Loucy (cell line): ENCODE results near the gene INS.

ENCODE experiments used
- H2AFZ ChIP-seq: fragments of 200-600 bp; sonication (generic); 2 replicates; pipeline ENCODE4 v1.6.0; 2016; ENCODE audit warnings: antibody characterized with exemption, mild to moderate bottlenecking, low read length, moderate library complexity
- H3F3A ChIP-seq: fragments of 200-600 bp; 2 replicates; pipeline ENCODE4 v1.6.0; 2016; ENCODE audit warnings: antibody characterized with exemption, low read depth, mild to moderate bottlenecking
- H3K27me3 ChIP-seq: fragments of 200-600 bp; sonication (generic); 2 replicates; pipeline ENCODE4 v1.6.1; 2014; ENCODE audit warnings: low read length, mild to moderate bottlenecking; ENCODE audit not compliant: insufficient read depth, poor library complexity, severe bottlenecking
- H3K36me3 ChIP-seq: fragments of 200-600 bp; sonication (generic); 2 replicates; pipeline ENCODE4 v1.6.1; 2016; ENCODE audit warnings: low read length; ENCODE audit not compliant: insufficient read depth
- H3K4me1 ChIP-seq: fragments of 200-600 bp; sonication (generic); 2 replicates; pipeline ENCODE4 v1.5.1; 2014; ENCODE audit warnings: low read length, mild to moderate bottlenecking; ENCODE audit not compliant: insufficient read depth, poor library complexity, severe bottlenecking
- H3K4me2 ChIP-seq: fragments of 200-600 bp; sonication (generic); 2 replicates; pipeline ENCODE4 v1.6.0; 2014; ENCODE audit warnings: antibody characterized with exemption, low read length, low read depth, mild to moderate bottlenecking; ENCODE audit not compliant: poor library complexity, severe bottlenecking
- H3K4me3 ChIP-seq: fragments of 200-600 bp; sonication (generic); 2 replicates; pipeline ENCODE4 v1.5.1; 2014; ENCODE audit warnings: low read length, mild to moderate bottlenecking, mixed read lengths; ENCODE audit not compliant: poor library complexity, severe bottlenecking
- H3K79me2 ChIP-seq: fragments of 200-600 bp; sonication (generic); 2 replicates; pipeline ENCODE4 v1.6.1; 2014; ENCODE audit warnings: low read length; ENCODE audit not compliant: insufficient read depth
- H3K9ac ChIP-seq: fragments of 200-600 bp; sonication (generic); 2 replicates; pipeline ENCODE4 v1.6.0; 2014; ENCODE audit warnings: mild to moderate bottlenecking, low read depth, low read length, moderate library complexity; ENCODE audit not compliant: poor library complexity, severe bottlenecking
- H3K9me2 ChIP-seq: fragments of 200-600 bp; sonication (generic); replicated peaks from 2 replicates; pipeline ENCODE4 v1.6.1; 2016; ENCODE audit warnings: low read depth, low read length, mixed read lengths
- H3K9me3 ChIP-seq: fragments of 200-600 bp; sonication (generic); 2 replicates; pipeline ENCODE4 v1.6.1; 2014; ENCODE audit warnings: mild to moderate bottlenecking, antibody characterized with exemption, low read length, low read depth; ENCODE audit not compliant: insufficient read depth
- H4K20me1 ChIP-seq: fragments of 200-600 bp; sonication (generic); 2 replicates; pipeline ENCODE4 v1.6.0; 2014; ENCODE audit warnings: antibody characterized with exemption, low read length, mild to moderate bottlenecking; ENCODE audit not compliant: insufficient read depth, poor library complexity, severe bottlenecking
- CTCF ChIP-seq: fragments of 200-600 bp; sonication (generic); conservative IDR thresholded peaks from 2 replicates; pipeline ENCODE4 v1.5.1; 2014; ENCODE audit warnings: mild to moderate bottlenecking, antibody characterized with exemption, low read length
- EZH2phosphoT487 ChIP-seq: fragments of 200-600 bp; IDR thresholded peaks from 2 replicates; pipeline ENCODE4 v1.6.1; 2018; ENCODE audit warnings: antibody characterized with exemption, mild to moderate bottlenecking, moderate library complexity, borderline replicate concordance

The INS gene

GRCh38 chr11:2207212-2207611 is 46.2 kb upstream of the INS start:
- Histone ChIP-seq H3K36me3 (no peaks in the 10 kb centered on the region), H3K9ac (no peak overlapping the region), H3F3A (no peaks in the 10 kb centered on the region), H3K79me2 (no peaks in the 10 kb centered on the region), H3K4me2 (no peak overlapping the region), H3K27me3 (no peaks in the 10 kb centered on the region), H2AFZ (no peak overlapping the region), H3K4me3 (no peak overlapping the region), H4K20me1 (no peaks in the 10 kb centered on the region), H3K9me2 (no peaks in the 10 kb centered on the region), H3K4me1 (no peaks in the 10 kb centered on the region), H3K9me3 (no peaks in the 10 kb centered on the region)
- TF ChIP-seq CTCF (no peak), EZH2phosphoT487 (no peak)

GRCh38 chr11:2205981-2206690 is 45.1 kb upstream of the INS start:
- Histone ChIP-seq H3K9ac (no peak overlapping the region), H2AFZ (no peak overlapping the region), H3K4me1 (no peaks in the 10 kb centered on the region), H3K36me3 (no peaks in the 10 kb centered on the region), H3F3A (no peaks in the 10 kb centered on the region), H3K9me2 (no peaks in the 10 kb centered on the region), H3K4me2 (no peak overlapping the region), H3K79me2 (no peaks in the 10 kb centered on the region), H3K27me3 (no peaks in the 10 kb centered on the region), H4K20me1 (no peaks in the 10 kb centered on the region), H3K9me3 (no peaks in the 10 kb centered on the region), H3K4me3 (no peak overlapping the region)
- no peak for TF ChIP-seq CTCF
- no peak for TF ChIP-seq EZH2phosphoT487

- H3K9me3 ChIP-seq, result no peaks in the 10 kb centered on the region
- no peaks in the 10 kb centered on the region for H3K9me2 ChIP-seq
- no peak for TF ChIP-seq CTCF
- no peak for TF ChIP-seq EZH2phosphoT487
- H3K9ac ChIP-seq, result no peak overlapping the region
- H3K36me3 ChIP-seq, result no peaks in the 10 kb centered on the region
- no peak overlapping the region for H2AFZ ChIP-seq
- H3K79me2 ChIP-seq, result no peaks in the 10 kb centered on the region
- H4K20me1 ChIP-seq, result no peaks in the 10 kb centered on the region
- no peak overlapping the region for H3K4me3 ChIP-seq
- H3K4me2 ChIP-seq, result no peak overlapping the region
- no peaks in the 10 kb centered on the region for H3K27me3 ChIP-seq
- no peaks in the 10 kb centered on the region for H3F3A ChIP-seq
- H3K4me1 ChIP-seq, result no peaks in the 10 kb centered on the region
Measured at GRCh38 chr11:2205214-2205720, 44.3 kb upstream of the INS start.
